OCI-LY1 (cell line): ENCODE measurements around the gene ZNF548.

Source experiments
- H2AFZ ChIP-seq: fragments of 200-600 bp; sonication (generic), shearing (Covaris generic); 2 replicates; pipeline ENCODE4 v1.6.0; 2014; ENCODE audit warnings: antibody characterized with exemption, mild to moderate bottlenecking, low read length
- H3F3A ChIP-seq: fragments of 200-600 bp; sonication (generic), shearing (Covaris generic); 2 replicates; pipeline ENCODE4 v1.6.0; 2014; ENCODE audit warnings: mild to moderate bottlenecking, antibody characterized with exemption, low read length, moderate library complexity; ENCODE audit not compliant: insufficient read depth
- H3K27ac ChIP-seq: fragments of 200-600 bp; sonication (generic); 2 replicates; pipeline ENCODE4 v1.5.1; 2014; ENCODE audit warnings: low read length, mixed run types, mild to moderate bottlenecking, low read depth; ENCODE audit not compliant: poor library complexity, severe bottlenecking
- H3K27me3 ChIP-seq: fragments of 200-600 bp; sonication (generic); 2 replicates; pipeline ENCODE4 v1.6.0; 2014; ENCODE audit warnings: antibody characterized with exemption, mild to moderate bottlenecking, low read length, moderate library complexity; ENCODE audit not compliant: insufficient read depth
- H3K36me3 ChIP-seq: fragments of 200-600 bp; sonication (generic); 2 replicates; pipeline ENCODE4 v1.6.1; 2014; ENCODE audit warnings: mild to moderate bottlenecking, antibody characterized with exemption, low read length, moderate library complexity, mixed read lengths; ENCODE audit not compliant: insufficient read depth
- H3K4me1 ChIP-seq: fragments of 200-600 bp; sonication (generic); 2 replicates; pipeline ENCODE4 v1.5.1; 2014; ENCODE audit warnings: mild to moderate bottlenecking, low read length, moderate library complexity; ENCODE audit not compliant: insufficient read depth, severe bottlenecking
- H3K4me2 ChIP-seq: fragments of 200-600 bp; sonication (generic), shearing (Covaris generic); 2 replicates; pipeline ENCODE4 v1.6.1; 2014; ENCODE audit warnings: low read length
- H3K4me3 ChIP-seq: fragments of 200-600 bp; sonication (generic); 2 replicates; pipeline ENCODE4 v1.5.1; 2014; ENCODE audit warnings: low read length, low read depth, mild to moderate bottlenecking, mixed read lengths; ENCODE audit not compliant: poor library complexity, severe bottlenecking
- H3K79me2 ChIP-seq: fragments of 200-600 bp; shearing (Covaris generic); 2 replicates; pipeline ENCODE4 v1.6.1; 2016; ENCODE audit warnings: mixed run types, low read length, mixed read lengths; ENCODE audit not compliant: insufficient read depth
- H3K9ac ChIP-seq: fragments of 200-600 bp; sonication (generic), shearing (Covaris generic); 2 replicates; pipeline ENCODE4 v1.6.1; 2014; ENCODE audit warnings: mild to moderate bottlenecking, low read length, mixed read lengths
- H3K9me2 ChIP-seq: fragments of 200-600 bp; sonication (generic), shearing (Covaris generic); 2 replicates; pipeline ENCODE4 v1.6.1; 2014; ENCODE audit warnings: low read depth, mild to moderate bottlenecking, low read length, mixed read lengths
- H3K9me3 ChIP-seq: fragments of 200-600 bp; shearing (Covaris generic); 2 replicates; pipeline ENCODE4 v1.6.1; 2014; ENCODE audit warnings: low read length, mixed read lengths
- H4K20me1 ChIP-seq: fragments of 200-600 bp; sonication (generic), shearing (Covaris generic); 2 replicates; pipeline ENCODE4 v1.6.0; 2016; ENCODE audit warnings: mild to moderate bottlenecking, low read length; ENCODE audit not compliant: insufficient read depth
- EZH2 ChIP-seq: fragments of 200-600 bp; sonication (generic), shearing (Covaris generic); IDR thresholded peaks from 2 replicates; pipeline ENCODE4 v1.8.0; 2017; ENCODE audit warnings: borderline replicate concordance, mixed run types, mild to moderate bottlenecking, antibody characterized with exemption, low read length, moderate library complexity, mixed read lengths
- TF ChIP-seq, protein P1 (sequence below): fragments of 200-600 bp; sonication (generic), shearing (Covaris generic); IDR thresholded peaks from 2 replicates; pipeline ENCODE4 v1.5.1; 2017; ENCODE audit warnings: mild to moderate bottlenecking, antibody characterized with exemption, low read length, moderate library complexity, mixed read lengths

ZNF548 gene

DNA sequence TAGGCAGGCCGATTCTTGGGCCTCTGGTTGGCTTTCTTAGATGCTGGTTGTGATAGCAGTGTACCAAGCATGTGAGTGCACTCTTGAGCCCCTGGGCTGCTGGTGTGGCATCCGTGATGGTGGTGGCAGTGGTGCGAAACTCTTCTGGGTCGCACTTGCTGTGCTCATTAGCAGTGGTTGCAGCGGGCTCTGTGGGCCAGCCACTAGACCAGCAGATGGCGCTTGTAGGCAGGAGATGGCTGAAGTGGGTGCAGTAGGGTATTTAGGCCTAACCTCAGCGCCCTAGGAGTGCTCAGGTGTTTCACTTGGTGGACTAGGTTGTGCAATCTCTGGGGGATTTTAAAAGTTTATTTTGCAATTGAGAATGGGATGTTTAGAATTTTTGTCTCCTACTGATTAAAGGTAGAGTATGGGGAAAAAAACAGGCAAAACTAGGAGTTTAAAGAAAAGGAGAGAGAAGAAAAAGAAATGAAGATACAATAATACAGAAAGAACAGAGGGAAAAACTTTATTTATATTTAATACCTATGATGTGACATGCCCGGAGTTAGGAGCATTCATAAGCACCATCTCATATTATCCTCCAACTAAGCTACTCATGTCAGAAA is 17.0 kb downstream of the ZNF548 start:
- Histone ChIP-seq H4K20me1 (no peaks in the 10 kb centered on the region), H3K4me3 (no peak overlapping the region), H3K79me2 (peaks cover 4% of the 10 kb centered on the region), H3K4me1 (peaks cover 11% of the 10 kb centered on the region), H3K9me3 (peaks cover 21% of the 10 kb centered on the region), H2AFZ (no peak overlapping the region), H3K36me3 (peaks cover 12% of the 10 kb centered on the region), H3F3A (no peaks in the 10 kb centered on the region), H3K9ac (no peak overlapping the region), H3K27me3 (no peaks in the 10 kb centered on the region), H3K9me2 (no peaks in the 10 kb centered on the region), H3K4me2 (no peak overlapping the region), H3K27ac (no peak overlapping the region)
- TF ChIP-seq, protein P1, sequence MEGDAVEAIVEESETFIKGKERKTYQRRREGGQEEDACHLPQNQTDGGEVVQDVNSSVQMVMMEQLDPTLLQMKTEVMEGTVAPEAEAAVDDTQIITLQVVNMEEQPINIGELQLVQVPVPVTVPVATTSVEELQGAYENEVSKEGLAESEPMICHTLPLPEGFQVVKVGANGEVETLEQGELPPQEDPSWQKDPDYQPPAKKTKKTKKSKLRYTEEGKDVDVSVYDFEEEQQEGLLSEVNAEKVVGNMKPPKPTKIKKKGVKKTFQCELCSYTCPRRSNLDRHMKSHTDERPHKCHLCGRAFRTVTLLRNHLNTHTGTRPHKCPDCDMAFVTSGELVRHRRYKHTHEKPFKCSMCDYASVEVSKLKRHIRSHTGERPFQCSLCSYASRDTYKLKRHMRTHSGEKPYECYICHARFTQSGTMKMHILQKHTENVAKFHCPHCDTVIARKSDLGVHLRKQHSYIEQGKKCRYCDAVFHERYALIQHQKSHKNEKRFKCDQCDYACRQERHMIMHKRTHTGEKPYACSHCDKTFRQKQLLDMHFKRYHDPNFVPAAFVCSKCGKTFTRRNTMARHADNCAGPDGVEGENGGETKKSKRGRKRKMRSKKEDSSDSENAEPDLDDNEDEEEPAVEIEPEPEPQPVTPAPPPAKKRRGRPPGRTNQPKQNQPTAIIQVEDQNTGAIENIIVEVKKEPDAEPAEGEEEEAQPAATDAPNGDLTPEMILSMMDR, result peak; percentile 88
- no peak for TF ChIP-seq EZH2

DNA sequence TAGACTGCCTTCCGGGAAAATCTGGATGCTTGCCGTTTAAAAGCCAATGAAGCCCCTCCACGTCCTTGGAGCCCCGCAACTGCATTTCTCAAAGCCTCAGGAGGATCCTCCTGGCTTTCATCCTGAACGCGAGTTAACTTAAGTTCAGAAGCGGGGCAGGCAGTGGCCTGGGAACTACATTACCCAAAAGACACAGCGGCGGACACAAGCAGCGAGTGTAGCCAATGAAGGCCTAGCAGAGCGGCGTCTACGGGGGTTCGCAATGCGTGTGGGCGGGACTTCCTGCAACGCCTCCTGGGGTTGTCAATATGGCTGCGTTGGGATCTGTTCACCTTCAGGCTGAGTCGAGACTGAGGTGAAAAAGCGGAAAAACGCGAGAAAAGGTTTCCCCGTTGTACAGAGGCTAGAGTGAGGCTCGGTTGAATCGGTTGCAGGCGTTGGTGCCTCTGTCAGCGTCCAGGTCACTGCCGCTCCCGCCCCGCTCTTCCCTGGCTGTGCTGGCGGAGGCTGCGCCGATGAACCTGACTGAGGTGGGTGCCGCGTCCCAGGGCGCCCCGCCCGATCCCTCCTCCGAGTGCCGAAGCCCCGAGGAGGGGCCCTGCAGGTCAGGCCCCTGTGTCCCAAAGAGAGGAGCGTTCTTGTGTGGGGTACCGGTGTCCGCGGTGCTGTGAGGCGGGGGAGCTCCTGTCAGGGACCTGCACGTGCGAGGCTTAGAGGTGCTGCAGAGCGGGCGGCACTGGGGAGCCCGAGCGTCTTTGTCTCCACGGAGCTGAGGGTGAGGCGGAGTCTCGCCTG is 21.4 kb downstream of the ZNF548 start, which contains the start of gene ZNF17:
ZNF17 (plus strand) TSS at position 285 of the 795 bp plus-strand sequence. CDS start 2,455 bp downstream, outside the sequence.
- Histone ChIP-seq H3K79me2 (peaks cover 16% of the 10 kb centered on the region), H3F3A (no peaks in the 10 kb centered on the region), H3K9me3 (no peaks in the 10 kb centered on the region), H3K36me3 (peaks cover 35% of the 10 kb centered on the region), H3K4me3 (peak within 1 kb of the TSS; percentile 98), H4K20me1 (no peaks in the 10 kb centered on the region), H3K9me2 (no peaks in the 10 kb centered on the region), H3K27ac (peak within 1 kb of the TSS; percentile 15), H2AFZ (peak within 1 kb of the TSS; percentile 54; the same call in 1 of the 2 replicates), H3K27me3 (no peaks in the 10 kb centered on the region), H3K9ac (peak within 1 kb of the TSS; percentile 91), H3K4me1 (peaks cover 21% of the 10 kb centered on the region), H3K4me2 (peak within 1 kb of the TSS; percentile 94)
- TF ChIP-seq, protein P1, result no peak
- TF ChIP-seq EZH2, result no peak

DNA sequence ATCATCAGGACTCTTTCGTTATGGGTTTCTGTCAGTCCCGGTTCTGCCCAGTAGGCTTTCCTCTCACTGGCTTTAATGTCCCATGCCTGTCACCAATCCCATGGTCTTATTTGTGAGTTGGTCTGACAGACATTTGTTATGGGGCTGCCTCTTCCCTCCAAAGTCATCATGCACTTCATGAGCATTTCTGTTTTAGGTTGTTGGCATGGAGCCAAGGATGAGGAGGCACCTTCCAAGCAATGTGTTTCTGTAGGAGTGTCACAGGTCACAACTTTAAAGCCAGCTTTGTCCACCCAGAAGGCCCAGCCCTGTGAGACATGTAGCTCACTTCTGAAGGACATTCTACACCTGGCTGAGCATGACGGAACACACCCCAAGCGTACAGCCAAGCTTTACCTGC is 29.8 kb downstream of the ZNF548 start:
- H3K9ac ChIP-seq, result no peak overlapping the region
- H3K4me3 ChIP-seq, result no peak overlapping the region
- no peaks in the 10 kb centered on the region for H3K4me1 ChIP-seq
- H3K27ac ChIP-seq, result no peak overlapping the region
- peaks cover 82% of the 10 kb centered on the region for H3K36me3 ChIP-seq
- H3K4me2 ChIP-seq, result no peak overlapping the region
- H2AFZ ChIP-seq, result no peak overlapping the region
- no peaks in the 10 kb centered on the region for H3K27me3 ChIP-seq
- no peaks in the 10 kb centered on the region for H3K9me2 ChIP-seq
- H4K20me1 ChIP-seq, result no peaks in the 10 kb centered on the region
- peaks cover 41% of the 10 kb centered on the region for H3K9me3 ChIP-seq
- no peaks in the 10 kb centered on the region for H3F3A ChIP-seq
- TF ChIP-seq, protein P1, result no peak
- no peak for TF ChIP-seq EZH2
- no peaks in the 10 kb centered on the region for H3K79me2 ChIP-seq
